CD4-positive, alpha-beta memory T cell (primary cell): ENCODE results near the gene TUBB4A. TPM values are rescaled to one million over a fixed set of nuclear protein-coding genes. Genes with fewer than 3 reads are reported as not detected.

Experiments
- CTCF ChIA-PET: fragments of 350-600 bp; sonication (Branson Sonifier 250); formaldehyde crosslinking; loops from one replicate; lab custom pipeline; 2021; ENCODE audit warnings: inconsistent platforms; ENCODE audit not compliant: partially characterized antibody; lab: Charles Lee
- POLR2A ChIA-PET: fragments of 350-600 bp; sonication (Branson Sonifier 250); formaldehyde crosslinking; loops from one replicate; lab custom pipeline; 2021; ENCODE audit not compliant: partially characterized antibody; lab: Charles Lee
- DNase-seq, 5 donors: peaks; one replicate each; pipeline versions ENCODE4 v3.0.0 to v3.0.0-alpha.2; 2020 to 2022; ENCODE audit warnings: mixed read lengths in 1 of 5
- H3K27ac ChIP-seq: one replicate; pipeline ENCODE4 v1.7.0; 2013; ENCODE audit warnings: low read depth, low read length
- H3K27me3 ChIP-seq: 2 replicates; pipeline ENCODE4 v1.7.0; 2013; ENCODE audit warnings: mild to moderate bottlenecking, low read length, moderate library complexity; ENCODE audit not compliant: insufficient read depth
- H3K36me3 ChIP-seq: 2 replicates; pipeline ENCODE4 v1.7.0; 2013; ENCODE audit warnings: mild to moderate bottlenecking, low read length, moderate library complexity; ENCODE audit not compliant: insufficient read depth
- H3K4me1 ChIP-seq: 2 replicates; pipeline ENCODE4 v1.7.0; 2013; ENCODE audit warnings: mild to moderate bottlenecking, low read length, moderate library complexity; ENCODE audit not compliant: insufficient read depth
- H3K4me3 ChIP-seq, 2 donors: one replicate each; pipeline ENCODE4 v1.7.0; 2013; ENCODE audit warnings: low read length in 2 of 2, mild to moderate bottlenecking in 1 of 2
- H3K9me3 ChIP-seq, 2 donors: one replicate each; pipeline ENCODE4 v1.7.0; 2013; ENCODE audit warnings: low read length in 2 of 2, control low read depth in 1 of 2; ENCODE audit not compliant: control insufficient read depth in 1 of 2
- H3K27ac Mint-ChIP-seq, 7 donors: one replicate each; pipeline ENCODE4 v1.8.0; 2020 to 2021; ENCODE audit warnings: mixed read lengths in 7 of 7, mild to moderate bottlenecking in 6 of 7, inconsistent platforms in 3 of 7, moderate library complexity in 3 of 7
- H3K27me3 Mint-ChIP-seq, 2 donors: one replicate each; pipeline ENCODE4 v1.8.0; 2020 to 2021; ENCODE audit warnings: mixed read lengths in 2 of 2
- H3K36me3 Mint-ChIP-seq, 2 donors: one replicate each; pipeline ENCODE4 v1.8.0; 2020 to 2021; ENCODE audit warnings: mixed read lengths in 2 of 2, inconsistent platforms in 1 of 2, mild to moderate bottlenecking in 1 of 2
- H3K4me1 Mint-ChIP-seq, 4 donors: one replicate each; pipeline ENCODE4 v1.8.0; 2020 to 2021; ENCODE audit warnings: mixed read lengths in 4 of 4, mild to moderate bottlenecking in 1 of 4
- H3K4me3 Mint-ChIP-seq, 8 donors: one replicate each; pipeline ENCODE4 v1.8.0; 2020 to 2021; ENCODE audit warnings: mixed read lengths in 8 of 8, mild to moderate bottlenecking in 7 of 8, moderate library complexity in 6 of 8, inconsistent platforms in 3 of 8
- H3K9me3 Mint-ChIP-seq, 8 donors: one replicate each; pipeline ENCODE4 v1.8.0; 2020 to 2021; ENCODE audit warnings: mixed read lengths in 8 of 8, mild to moderate bottlenecking in 5 of 8, inconsistent platforms in 3 of 8, moderate library complexity in 1 of 8
- intact Hi-C: fragments of 100-400 bp; cut with micrococcal nuclease; formaldehyde crosslinking; loops from one replicate; pipeline ENCODE4 v1.15.1; 2023
- polyA plus RNA-seq, 2 donors: library from polyadenylated mRNA; unstranded; fragments of 300-500 nt; fragmentation: Illumina TruSeq; gene quantifications; one replicate each; pipeline ENCODE4 v1.2.3, GENCODE V29; 2021
- total RNA-seq, 2 experiments: library from RNA; stranded (reverse); gene quantifications; one replicate each; pipeline ENCODE4 v1.2.3, GENCODE V29; 2021

The TUBB4A gene
- total and polyA plus RNA-seq, 4 experiments from 2014 or later, result 1.5 to 4.7 (median 2.9) TPM

GRCh38 chr19:6470173-6470572 lies 31.9 kb downstream of the TUBB4A start:
- Histone ChIP-seq H3K4me3 (no peak overlapping the region), H3K4me1 (no peaks in the 10 kb centered on the region), H3K36me3 (peaks cover 18% of the 10 kb centered on the region), H3K27ac (no peak overlapping the region), H3K9me3 (no peaks in the 10 kb centered on the region), H3K27me3 (no peaks in the 10 kb centered on the region)
- ChIA-PET CTCF (no interaction called here), POLR2A (interaction anchor here (2.2 kb wide), 1 partner anchor 11 kb away, joined by 10 read pairs; the partner anchor contains the start of gene DENND1C)
- Mint-ChIP-seq H3K4me3 (no peak overlapping the region), H3K27ac (peak overlapping the region in 1 of 7 donors; percentile 72), H3K36me3 (peaks cover 15 to 31% of the 10 kb centered on the region in 2 donors), H3K27me3 (no peaks in the 10 kb centered on the region), H3K9me3 (no peaks in the 10 kb centered on the region), H3K4me1 (peaks cover 0 to 13% (median 2%) of the 10 kb centered on the region in 4 donors)
- intact Hi-C loops, result no loop called here
- no peak for DNase-seq

GRCh38 chr19:6467384-6467783 lies 34.7 kb downstream of the TUBB4A start:
- Mint-ChIP-seq H3K4me3 (no peak overlapping the region), H3K9me3 (no peaks in the 10 kb centered on the region), H3K27me3 (no peaks in the 10 kb centered on the region), H3K36me3 (peaks cover 10 to 29% of the 10 kb centered on the region in 2 donors), H3K4me1 (peaks cover 6 to 21% (median 12%) of the 10 kb centered on the region in 4 donors), H3K27ac (peak overlapping the region in 4 of 7 donors; percentile 22 to 46 (median 41))
- Histone ChIP-seq H3K4me3 (no peak overlapping the region), H3K27ac (no peak overlapping the region), H3K27me3 (no peaks in the 10 kb centered on the region), H3K9me3 (no peaks in the 10 kb centered on the region), H3K36me3 (peaks cover 10% of the 10 kb centered on the region), H3K4me1 (peaks cover 13% of the 10 kb centered on the region)
- no peak for DNase-seq
- intact Hi-C loops, result no loop called here
- CTCF ChIA-PET, result no interaction called here
- POLR2A ChIA-PET, result interaction anchor here (0.8 to 1.2 kb wide), 2 partner anchors 16 to 43 kb away, joined by 3 read pairs; partner anchors contain the start of gene KHSRP

DNA sequence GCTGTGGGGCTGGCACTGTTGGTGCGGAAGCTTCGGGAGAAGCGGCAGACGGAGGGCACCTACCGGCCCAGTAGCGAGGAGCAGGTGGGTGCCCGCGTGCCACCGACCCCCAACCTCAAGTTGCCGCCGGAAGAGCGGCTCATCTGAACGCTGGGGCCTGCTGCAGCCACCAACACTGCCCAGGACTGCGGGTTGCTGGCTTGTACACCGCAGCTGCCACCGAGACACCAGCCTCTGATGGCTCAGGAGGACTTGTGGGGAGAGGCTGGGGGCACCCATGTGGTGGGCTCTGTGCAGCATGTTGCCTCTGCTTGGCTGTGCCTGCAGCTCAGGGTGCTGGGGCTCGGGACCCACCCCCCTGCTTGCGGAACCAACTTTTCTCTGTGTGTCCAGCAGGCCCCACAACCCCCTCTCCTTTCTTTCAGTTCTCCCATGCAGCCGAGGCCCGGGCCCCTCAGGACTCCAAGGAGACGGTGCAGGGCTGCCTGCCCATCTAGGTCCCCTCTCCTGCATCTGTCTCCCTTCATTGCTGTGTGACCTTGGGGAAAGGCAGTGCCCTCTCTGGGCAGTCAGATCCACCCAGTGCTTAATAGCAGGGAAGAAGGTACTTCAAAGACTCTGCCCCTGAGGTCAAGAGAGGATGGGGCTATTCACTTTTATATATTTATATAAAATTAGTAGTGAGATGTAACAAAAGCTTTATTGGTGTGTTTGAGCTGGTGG lies 35.4 kb downstream of the TUBB4A start:
- Mint-ChIP-seq H3K27me3 (no peaks in the 10 kb centered on the region), H3K4me1 (peaks cover 6 to 22% (median 14%) of the 10 kb centered on the region in 4 donors), H3K27ac (peak overlapping the region in 3 of 7 donors; percentile 37 to 59 (median 51)), H3K4me3 (peak overlapping the region in 1 of 8 donors; percentile 24), H3K36me3 (peaks cover 10 to 27% of the 10 kb centered on the region in 2 donors), H3K9me3 (no peaks in the 10 kb centered on the region)
- Histone ChIP-seq H3K9me3 (no peaks in the 10 kb centered on the region), H3K27ac (no peak overlapping the region), H3K4me1 (peaks cover 13% of the 10 kb centered on the region), H3K36me3 (peaks cover 10% of the 10 kb centered on the region), H3K4me3 (no peak overlapping the region), H3K27me3 (no peaks in the 10 kb centered on the region)
- ChIA-PET CTCF (no interaction called here), POLR2A (interaction anchor here (0.8 to 5.0 kb wide), 3 partner anchors 15 to 42 kb away, joined by 3 to 21 read pairs (median 3); partner anchors contain the start of genes DENND1C and KHSRP)
- intact Hi-C loops, result no loop called here
- DNase-seq, result no peak

- Histone ChIP-seq H3K27me3 (no peaks in the 10 kb centered on the region), H3K4me3 (no peak overlapping the region), H3K36me3 (peaks cover 10% of the 10 kb centered on the region), H3K27ac (no peak overlapping the region), H3K4me1 (peaks cover 13% of the 10 kb centered on the region), H3K9me3 (no peaks in the 10 kb centered on the region)
- Mint-ChIP-seq H3K4me3 (peak overlapping the region in 4 of 8 donors; percentile 14 to 36 (median 26)), H3K27ac (peak overlapping the region in 3 of 7 donors; percentile 32 to 70 (median 56)), H3K27me3 (no peaks in the 10 kb centered on the region), H3K36me3 (peaks cover 6 to 23% of the 10 kb centered on the region in 2 donors), H3K9me3 (no peaks in the 10 kb centered on the region), H3K4me1 (peaks cover 6 to 24% (median 14%) of the 10 kb centered on the region in 4 donors)
- no peak for DNase-seq
- intact Hi-C loops, result no loop called here
- CTCF ChIA-PET, result interaction anchor here (1.3 kb wide), 1 partner anchor 16 kb away, joined by 3 read pairs; the partner anchor contains the start of gene DENND1C
- POLR2A ChIA-PET, result interaction anchor here (0.6 to 5.0 kb wide), 2 partner anchors 16 to 54 kb away, joined by 3 to 21 read pairs; partner anchors contain the start of gene DENND1C
Measured at GRCh38 chr19:6465663-6466062, 36.4 kb downstream of the TUBB4A start.

GRCh38 chr19:6465006-6465405 lies 37.1 kb downstream of the TUBB4A start:
- ChIA-PET POLR2A (interaction anchor here (5.0 kb wide), 1 partner anchor 16 kb away, joined by 21 read pairs; the partner anchor contains the start of gene DENND1C), CTCF (interaction anchor here (1.3 kb wide), 1 partner anchor 16 kb away, joined by 3 read pairs; the partner anchor contains the start of gene DENND1C)
- intact Hi-C loops, result no loop called here
- H3K27ac ChIP-seq, result no peak overlapping the region
- no peaks in the 10 kb centered on the region for H3K9me3 ChIP-seq
- no peak for DNase-seq
- peak overlapping the region; percentile 30 to 70 (median 50) for H3K4me3 Mint-ChIP-seq
- no peaks in the 10 kb centered on the region for H3K9me3 Mint-ChIP-seq
- H3K36me3 Mint-ChIP-seq, result peaks cover 6 to 22% of the 10 kb centered on the region in 2 donors
- H3K27me3 ChIP-seq, result no peaks in the 10 kb centered on the region
- H3K36me3 ChIP-seq, result peaks cover 10% of the 10 kb centered on the region
- H3K27ac Mint-ChIP-seq, result peak overlapping the region in 5 of 7 donors; percentile 32 to 78 (median 66)
- peaks cover 10 to 30% (median 19%) of the 10 kb centered on the region in 4 donors for H3K4me1 Mint-ChIP-seq
- no peaks in the 10 kb centered on the region for H3K27me3 Mint-ChIP-seq
- peaks cover 13% of the 10 kb centered on the region for H3K4me1 ChIP-seq
- H3K4me3 ChIP-seq, result no peak overlapping the region

- peak; percentile 22 to 63 (median 37) for DNase-seq
- no peaks in the 10 kb centered on the region for H3K27me3 ChIP-seq
- H3K36me3 Mint-ChIP-seq, result peaks cover 6 to 18% of the 10 kb centered on the region in 2 donors
- H3K36me3 ChIP-seq, result peaks cover 6% of the 10 kb centered on the region
- H3K9me3 Mint-ChIP-seq, result no peaks in the 10 kb centered on the region
- intact Hi-C loops, result no loop called here
- POLR2A ChIA-PET, result interaction anchor here (5.0 kb wide), 1 partner anchor 17 kb away, joined by 21 read pairs; the partner anchor contains the start of gene DENND1C
- peak within 1 kb of the TSS; percentile 21 for H3K27ac ChIP-seq
- peak within 1 kb of the TSS; percentile 52 to 84 (median 72) for H3K4me3 Mint-ChIP-seq
- H3K4me1 ChIP-seq, result peaks cover 14% of the 10 kb centered on the region
- H3K4me3 ChIP-seq, result peak within 1 kb of the TSS; percentile 17 to 47
- H3K27ac Mint-ChIP-seq, result peak within 1 kb of the TSS; percentile 47 to 86 (median 67)
- no peaks in the 10 kb centered on the region for H3K27me3 Mint-ChIP-seq
- CTCF ChIA-PET, result no interaction called here
- H3K4me1 Mint-ChIP-seq, result peaks cover 11 to 33% (median 20%) of the 10 kb centered on the region in 4 donors
- no peaks in the 10 kb centered on the region for H3K9me3 ChIP-seq
Measured at GRCh38 chr19:6464070-6464873, 37.8 kb downstream of the TUBB4A start, which contains the start of gene CRB3. TSS of gene CRB3 (plus strand) at chr19:6464271. CDS start at chr19:6464702, 431 bp downstream.
